Panc1 (cell line): ENCODE results near the gene PNKP.
A peak's percentile ranks its signal among the peaks of the same experiment; 100 is the strongest.

Experiments used
- SIN3A ChIP-seq: IDR thresholded peaks from 2 replicates; pipeline ENCODE4 v1.6.1; 2012; ENCODE audit warnings: low read depth, mild to moderate bottlenecking, low read length, moderate library complexity, borderline replicate concordance; ENCODE audit not compliant: insufficient read depth
- TF ChIP-seq, protein P1 (sequence below): fragments of 450-650 bp; IDR thresholded peaks from 2 replicates; pipeline ENCODE4 v1.5.1; 2017; ENCODE audit warnings: mild to moderate bottlenecking
- TF ChIP-seq, protein P2 (sequence below), 2 experiments: IDR thresholded peaks; 2 replicates each; pipeline ENCODE4 v1.6.1; 2011 to 2012; ENCODE audit warnings: low read depth in 2 of 2, control low read depth in 1 of 2, low read length in 1 of 2, mild to moderate bottlenecking in 1 of 2, moderate library complexity in 1 of 2; ENCODE audit not compliant: insufficient read depth in 1 of 2

DNA sequence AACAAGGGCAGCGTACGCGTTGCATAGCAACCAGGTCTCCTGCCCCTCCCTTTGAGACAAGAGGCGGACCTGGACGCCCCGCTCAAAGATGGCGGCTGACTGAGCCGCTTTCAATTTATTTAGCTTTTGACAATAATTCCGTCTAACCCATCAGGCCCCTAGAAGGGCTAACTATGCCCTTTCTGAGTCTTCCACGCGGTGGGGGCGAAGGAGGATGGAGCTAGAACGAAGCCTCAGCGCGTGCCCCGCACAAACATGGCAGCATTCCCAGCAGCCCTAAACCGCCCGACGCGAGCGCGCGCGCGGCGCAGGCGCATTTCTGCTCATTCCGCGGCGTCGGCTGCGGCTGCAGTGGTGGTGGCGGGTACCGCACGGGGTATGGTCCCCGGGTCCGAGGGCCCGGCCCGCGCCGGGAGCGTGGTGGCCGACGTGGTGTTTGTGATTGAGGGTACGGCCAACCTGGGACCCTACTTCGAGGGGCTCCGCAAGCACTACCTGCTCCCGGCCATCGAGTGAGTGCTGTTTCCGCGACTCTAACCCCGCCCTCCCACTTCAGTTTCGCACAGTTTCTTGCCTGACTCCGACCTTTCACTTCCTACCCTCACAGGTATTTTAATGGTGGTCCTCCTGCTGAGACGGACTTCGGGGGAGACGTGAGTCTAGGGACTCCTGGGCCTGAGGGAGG lies 49.3 kb downstream of the PNKP start, which contains the start of gene MED25:
- TF ChIP-seq, protein P1, sequence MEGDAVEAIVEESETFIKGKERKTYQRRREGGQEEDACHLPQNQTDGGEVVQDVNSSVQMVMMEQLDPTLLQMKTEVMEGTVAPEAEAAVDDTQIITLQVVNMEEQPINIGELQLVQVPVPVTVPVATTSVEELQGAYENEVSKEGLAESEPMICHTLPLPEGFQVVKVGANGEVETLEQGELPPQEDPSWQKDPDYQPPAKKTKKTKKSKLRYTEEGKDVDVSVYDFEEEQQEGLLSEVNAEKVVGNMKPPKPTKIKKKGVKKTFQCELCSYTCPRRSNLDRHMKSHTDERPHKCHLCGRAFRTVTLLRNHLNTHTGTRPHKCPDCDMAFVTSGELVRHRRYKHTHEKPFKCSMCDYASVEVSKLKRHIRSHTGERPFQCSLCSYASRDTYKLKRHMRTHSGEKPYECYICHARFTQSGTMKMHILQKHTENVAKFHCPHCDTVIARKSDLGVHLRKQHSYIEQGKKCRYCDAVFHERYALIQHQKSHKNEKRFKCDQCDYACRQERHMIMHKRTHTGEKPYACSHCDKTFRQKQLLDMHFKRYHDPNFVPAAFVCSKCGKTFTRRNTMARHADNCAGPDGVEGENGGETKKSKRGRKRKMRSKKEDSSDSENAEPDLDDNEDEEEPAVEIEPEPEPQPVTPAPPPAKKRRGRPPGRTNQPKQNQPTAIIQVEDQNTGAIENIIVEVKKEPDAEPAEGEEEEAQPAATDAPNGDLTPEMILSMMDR = no peak
- TF ChIP-seq, protein P2, sequence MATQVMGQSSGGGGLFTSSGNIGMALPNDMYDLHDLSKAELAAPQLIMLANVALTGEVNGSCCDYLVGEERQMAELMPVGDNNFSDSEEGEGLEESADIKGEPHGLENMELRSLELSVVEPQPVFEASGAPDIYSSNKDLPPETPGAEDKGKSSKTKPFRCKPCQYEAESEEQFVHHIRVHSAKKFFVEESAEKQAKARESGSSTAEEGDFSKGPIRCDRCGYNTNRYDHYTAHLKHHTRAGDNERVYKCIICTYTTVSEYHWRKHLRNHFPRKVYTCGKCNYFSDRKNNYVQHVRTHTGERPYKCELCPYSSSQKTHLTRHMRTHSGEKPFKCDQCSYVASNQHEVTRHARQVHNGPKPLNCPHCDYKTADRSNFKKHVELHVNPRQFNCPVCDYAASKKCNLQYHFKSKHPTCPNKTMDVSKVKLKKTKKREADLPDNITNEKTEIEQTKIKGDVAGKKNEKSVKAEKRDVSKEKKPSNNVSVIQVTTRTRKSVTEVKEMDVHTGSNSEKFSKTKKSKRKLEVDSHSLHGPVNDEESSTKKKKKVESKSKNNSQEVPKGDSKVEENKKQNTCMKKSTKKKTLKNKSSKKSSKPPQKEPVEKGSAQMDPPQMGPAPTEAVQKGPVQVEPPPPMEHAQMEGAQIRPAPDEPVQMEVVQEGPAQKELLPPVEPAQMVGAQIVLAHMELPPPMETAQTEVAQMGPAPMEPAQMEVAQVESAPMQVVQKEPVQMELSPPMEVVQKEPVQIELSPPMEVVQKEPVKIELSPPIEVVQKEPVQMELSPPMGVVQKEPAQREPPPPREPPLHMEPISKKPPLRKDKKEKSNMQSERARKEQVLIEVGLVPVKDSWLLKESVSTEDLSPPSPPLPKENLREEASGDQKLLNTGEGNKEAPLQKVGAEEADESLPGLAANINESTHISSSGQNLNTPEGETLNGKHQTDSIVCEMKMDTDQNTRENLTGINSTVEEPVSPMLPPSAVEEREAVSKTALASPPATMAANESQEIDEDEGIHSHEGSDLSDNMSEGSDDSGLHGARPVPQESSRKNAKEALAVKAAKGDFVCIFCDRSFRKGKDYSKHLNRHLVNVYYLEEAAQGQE (IDR thresholded peaks at IDR 0.05; ENCODE audit: insufficient read depth in 1 of 2, low read depth in 2 of 2, low read length in 1 of 2) = no peak
- TF ChIP-seq SIN3A = 0 out of 2 replicates have a peak, but pooled peaks have one; percentile 36
